ENCODE results near the gene CAND1. TPM values are rescaled to one million over a fixed set of nuclear protein-coding genes. Genes with fewer than 3 reads are reported as not detected.
"Not testable (repeated sequence)": the region's sequence is repeated elsewhere in the genome, so short reads cannot be mapped to it uniquely, and the experiment has no call there.

Gene CAND1
- total RNA-seq, 1 experiment from 2014 or later: 155 TPM

- no peak for ATAC-seq
- no peak overlapping the region for H3K4me2 ChIP-seq (ENCODE audit: low read length)
- no TSS peak for BruUV-seq (replicated peaks)
- CTCF ChIA-PET: no interaction called here
- intact Hi-C loops (cut with micrococcal nuclease): no loop called here
- TF ChIP-seq POLR2AphosphoS5 (IDR thresholded peaks at IDR 0.05; ENCODE audit: low read depth, low read length): no peak
- no peak for TF ChIP-seq CBX3 (IDR thresholded peaks at IDR 0.05; ENCODE audit: low read depth)
- no peak for TF ChIP-seq ZFX (IDR thresholded peaks at IDR 0.05)
- TF ChIP-seq CEBPB (IDR thresholded peaks at IDR 0.05; ENCODE audit: low read depth): no peak
- no peak for TF ChIP-seq TCF7L2 (IDR thresholded peaks at IDR 0.05; ENCODE audit: borderline replicate concordance, extremely low read depth, insufficient read depth, insufficient read length)
- TF ChIP-seq ZNF274 (IDR thresholded peaks at IDR 0.05; ENCODE audit: low read depth, low read length): no peak
- H3K9me2 ChIP-seq (ENCODE audit: insufficient read depth): no peaks in the 10 kb centered on the region
- H3K9me3 ChIP-seq (ENCODE audit: control insufficient read depth in 1 of 2, insufficient read depth in 1 of 2, low read depth in 1 of 2, low read length in 2 of 2): no peaks in the 10 kb centered on the region
- no peaks in the 10 kb centered on the region for H3K4me1 ChIP-seq (ENCODE audit: control insufficient read depth in 1 of 2, insufficient read depth in 2 of 2, low read length in 2 of 2)
- H4K20me1 ChIP-seq (ENCODE audit: insufficient read depth): no peaks in the 10 kb centered on the region
- no peak for DNase-seq (ENCODE audit: low read depth, low spot score)
- no peak overlapping the region for H3K27ac ChIP-seq (ENCODE audit: low read depth, low read length)
- H3K4me3 ChIP-seq (replicated peaks in 1 of 2; ENCODE audit: low read depth in 1 of 2, low read length in 2 of 2): no peak overlapping the region
- H3K36me3 ChIP-seq (ENCODE audit: control insufficient read depth in 1 of 2, insufficient read depth in 2 of 2, low read length in 2 of 2): no peaks in the 10 kb centered on the region
- no peak overlapping the region for H3K9ac ChIP-seq (ENCODE audit: low read length)
- no peaks in the 10 kb centered on the region for H3K79me2 ChIP-seq (ENCODE audit: insufficient read depth, low read length)
- RAD21 ChIA-PET (ENCODE audit: low non-redundant PET in 1 of 2, low total read pairs in 2 of 2, uncharacterized antibody in 2 of 2, unreplicated experiment in 2 of 2): no interaction called here
- POLR2A ChIA-PET: no interaction called here
- H3K27me3 ChIP-seq (ENCODE audit: insufficient read depth, low read length): no peaks in the 10 kb centered on the region
- no peak overlapping the region for H2AFZ ChIP-seq (ENCODE audit: low read depth, low read length, poor library complexity, severe bottlenecking)
Observed at GRCh38 chr12:67339530-67339929, 70.4 kb downstream of the CAND1 start.

- H3K9me2 ChIP-seq (ENCODE audit: insufficient read depth); H4K20me1 ChIP-seq (ENCODE audit: insufficient read depth); H3K9me3 ChIP-seq (ENCODE audit: control insufficient read depth in 1 of 2, insufficient read depth in 1 of 2, low read depth in 1 of 2, low read length in 2 of 2); H3K36me3 ChIP-seq (ENCODE audit: control insufficient read depth in 1 of 2, insufficient read depth in 2 of 2, low read length in 2 of 2); H2AFZ ChIP-seq (ENCODE audit: low read depth, low read length, poor library complexity, severe bottlenecking); H3K4me3 ChIP-seq (replicated peaks in 1 of 2; ENCODE audit: low read depth in 1 of 2, low read length in 2 of 2); H3K27ac ChIP-seq (ENCODE audit: low read depth, low read length); RAD21 ChIA-PET (ENCODE audit: low non-redundant PET in 1 of 2, low total read pairs in 2 of 2, uncharacterized antibody in 2 of 2, unreplicated experiment in 2 of 2); H3K79me2 ChIP-seq (ENCODE audit: insufficient read depth, low read length); H3K4me2 ChIP-seq (ENCODE audit: low read length); H3K4me1 ChIP-seq (ENCODE audit: control insufficient read depth in 1 of 2, insufficient read depth in 2 of 2, low read length in 2 of 2); BruUV-seq (replicated peaks); H3K9ac ChIP-seq (ENCODE audit: low read length); H3K27me3 ChIP-seq (ENCODE audit: insufficient read depth, low read length); POLR2A ChIA-PET; DNase-seq (ENCODE audit: low read depth, low spot score); ATAC-seq; CTCF ChIA-PET; intact Hi-C loops (cut with micrococcal nuclease): not testable (repeated sequence)
Observed at GRCh38 chr12:67341086-67341485, 71.9 kb downstream of the CAND1 start.
